IPS DF 6.9 (cell line): ENCODE measurements around the gene ZNF616.

Experiments used
- DNase-seq: peaks from one replicate; pipeline ENCODE4 v3.0.0-alpha.2; 2013; ENCODE audit warnings: low read depth, low spot score
- H3K27ac ChIP-seq: one replicate; pipeline ENCODE4 v1.5.1; 2013; ENCODE audit warnings: low read length, control low read depth
- H3K27me3 ChIP-seq: 2 replicates; pipeline ENCODE4 v1.6.1; 2013; ENCODE audit warnings: mild to moderate bottlenecking, low read length; ENCODE audit not compliant: control insufficient read depth, insufficient read depth
- H3K36me3 ChIP-seq: 2 replicates; pipeline ENCODE4 v1.6.1; 2013; ENCODE audit warnings: low read length; ENCODE audit not compliant: control insufficient read depth, insufficient read depth
- H3K4me1 ChIP-seq: 2 replicates; pipeline ENCODE4 v1.6.1; 2013; ENCODE audit warnings: low read length; ENCODE audit not compliant: control insufficient read depth, insufficient read depth
- H3K4me3 ChIP-seq: 2 replicates; pipeline ENCODE4 v1.5.1; 2013; ENCODE audit warnings: mild to moderate bottlenecking, low read length
- H3K9me3 ChIP-seq: 2 replicates; pipeline ENCODE4 v1.6.1; 2013; ENCODE audit warnings: low read length, inconsistent platforms; ENCODE audit not compliant: control insufficient read depth, insufficient read depth
- WGBS: extraction: QIAGEN DNeasy Blood & Tissue Kit; methylation state at CpG from one replicate; pipeline ENCODE4 v1.1.7; 2013; ENCODE audit warnings: mixed read lengths, missing lambda C conversion rate; ENCODE audit not compliant: insufficient read length, insufficient coverage; 5-methylcytosine and 5-hydroxymethylcytosine counted together

The ZNF616 gene

DNA sequence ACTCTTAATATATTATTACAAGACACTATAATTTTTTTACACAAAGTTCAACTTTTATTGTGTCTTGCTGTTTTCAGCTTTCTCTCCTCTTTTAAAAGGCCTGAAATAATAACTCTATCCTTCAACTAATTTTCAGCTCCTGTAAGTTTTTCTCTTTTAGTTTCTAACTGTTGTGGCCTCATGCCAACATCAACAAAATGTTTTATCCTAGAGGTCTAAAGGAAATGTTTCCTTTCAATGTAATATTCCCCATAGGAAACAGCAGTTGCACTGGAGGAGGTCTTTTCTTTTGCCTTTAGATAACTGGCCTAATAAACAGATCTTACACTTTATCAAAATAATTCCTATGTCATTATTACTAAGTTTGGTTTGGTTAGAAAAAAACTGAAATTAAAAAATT is 8.5 kb upstream of the ZNF616 start:
- no peaks in the 10 kb centered on the region for H3K27me3 ChIP-seq
- DNase-seq: no peak
- H3K36me3 ChIP-seq: no peaks in the 10 kb centered on the region
- H3K4me3 ChIP-seq: no peak overlapping the region
- H3K4me1 ChIP-seq: no peaks in the 10 kb centered on the region
- no peak overlapping the region for H3K27ac ChIP-seq
- peaks cover 2% of the 10 kb centered on the region; the same call in 1 of the 2 replicates for H3K9me3 ChIP-seq

DNA sequence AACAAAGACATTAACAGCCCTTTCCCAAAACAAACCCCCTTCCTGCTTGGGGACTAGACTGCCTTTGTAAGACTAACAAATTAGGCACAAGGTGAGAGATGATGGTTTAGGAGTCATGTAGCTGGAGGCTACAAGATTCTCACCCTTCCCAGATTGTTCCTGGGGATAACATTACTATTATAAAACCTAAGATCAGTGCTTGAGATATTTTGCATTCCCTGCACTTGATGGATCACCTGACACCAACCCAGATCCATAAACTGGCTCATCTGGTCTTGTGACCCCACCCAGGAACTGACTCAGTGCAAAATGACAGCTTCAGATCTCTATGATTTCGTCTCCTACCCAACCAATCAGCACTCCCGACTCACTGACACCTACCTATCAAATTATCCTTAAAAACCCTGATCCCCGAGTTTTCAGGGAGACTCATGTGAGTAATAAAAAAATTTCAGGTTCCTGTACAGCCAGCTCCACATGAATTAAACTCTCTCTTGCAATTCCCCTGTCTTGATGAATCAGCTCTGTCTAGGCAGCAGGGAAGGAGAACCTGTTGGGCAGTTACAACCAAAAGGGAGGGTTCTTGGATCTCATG is 2.4 kb upstream of the ZNF616 start:
- peaks cover 1% of the 10 kb centered on the region; the same call in 1 of the 2 replicates for H3K4me1 ChIP-seq
- H3K27me3 ChIP-seq: no peaks in the 10 kb centered on the region
- no peak for DNase-seq
- H3K27ac ChIP-seq: no peak overlapping the region
- no CpG with 5 or more reads among the region's 3 CpGs for WGBS
- no peak overlapping the region for H3K4me3 ChIP-seq
- no peaks in the 10 kb centered on the region for H3K9me3 ChIP-seq
- H3K36me3 ChIP-seq: no peaks in the 10 kb centered on the region

DNA sequence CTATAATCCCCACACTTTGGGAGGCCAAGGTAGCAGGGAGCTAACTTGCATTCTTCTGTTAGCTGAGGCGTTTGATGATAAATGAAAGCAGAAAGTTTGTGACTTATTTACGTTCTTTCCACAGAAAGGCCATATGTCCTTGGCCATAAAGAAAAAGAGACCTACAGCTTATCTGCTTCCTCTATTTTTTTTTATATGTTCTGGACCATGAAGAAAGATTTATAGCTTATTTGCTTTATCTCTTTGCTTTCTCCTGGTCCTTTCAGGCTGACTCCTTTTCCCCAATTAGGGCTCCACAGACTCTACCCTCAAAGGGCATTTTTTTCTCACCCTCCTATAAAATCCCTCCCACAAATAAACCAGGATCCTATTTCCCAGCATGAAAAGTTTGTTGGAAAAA is 1.5 kb upstream of the ZNF616 start:
- H3K27ac ChIP-seq: no peak overlapping the region
- no peaks in the 10 kb centered on the region for H3K9me3 ChIP-seq
- H3K27me3 ChIP-seq: no peaks in the 10 kb centered on the region
- peaks cover 1% of the 10 kb centered on the region; the same call in 1 of the 2 replicates for H3K4me1 ChIP-seq
- H3K36me3 ChIP-seq: no peaks in the 10 kb centered on the region
- no peak overlapping the region for H3K4me3 ChIP-seq
- DNase-seq: no peak
- WGBS: no CpG with 5 or more reads among the region's 2 CpGs

DNA sequence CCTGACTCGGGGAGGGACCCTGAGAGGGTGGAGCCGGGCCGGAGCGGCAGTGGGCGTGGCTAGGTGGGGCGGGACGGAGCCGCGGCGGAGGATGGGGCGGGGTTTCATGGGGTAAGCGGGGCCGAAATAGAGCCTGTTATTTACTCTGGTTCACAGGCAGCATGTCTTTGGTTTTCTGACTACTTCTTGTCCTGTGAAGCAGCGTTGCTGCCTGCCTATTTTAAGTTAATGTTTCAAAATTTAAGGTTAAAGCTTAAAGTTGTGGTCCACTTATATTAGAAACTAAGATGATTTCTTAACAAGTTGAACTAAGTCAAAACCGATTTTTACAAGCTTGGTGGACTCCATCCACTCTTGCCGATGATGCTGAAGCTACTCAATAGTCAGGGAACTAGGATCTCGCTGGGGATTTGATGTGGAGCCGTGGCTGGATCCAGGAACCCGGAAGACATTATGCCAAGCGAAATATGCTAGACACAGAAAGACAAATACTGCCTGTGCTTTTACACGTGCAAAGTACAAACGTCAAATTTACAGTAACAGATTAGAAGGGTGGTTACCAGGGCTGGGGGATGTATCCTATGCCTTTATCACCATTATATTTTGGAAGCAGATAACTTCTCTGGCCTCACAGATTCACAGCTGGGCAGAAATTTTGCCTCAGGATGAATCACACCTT is 433 bp upstream of the ZNF616 start:
- peaks cover 1% of the 10 kb centered on the region; the same call in 1 of the 2 replicates for H3K4me1 ChIP-seq
- H3K4me3 ChIP-seq: no peak overlapping the region
- H3K27ac ChIP-seq: no peak overlapping the region
- WGBS: no CpG with 5 or more reads among the region's 22 CpGs
- no peaks in the 10 kb centered on the region for H3K36me3 ChIP-seq
- DNase-seq: no peak
- H3K9me3 ChIP-seq: no peaks in the 10 kb centered on the region
- H3K27me3 ChIP-seq: no peaks in the 10 kb centered on the region

DNA sequence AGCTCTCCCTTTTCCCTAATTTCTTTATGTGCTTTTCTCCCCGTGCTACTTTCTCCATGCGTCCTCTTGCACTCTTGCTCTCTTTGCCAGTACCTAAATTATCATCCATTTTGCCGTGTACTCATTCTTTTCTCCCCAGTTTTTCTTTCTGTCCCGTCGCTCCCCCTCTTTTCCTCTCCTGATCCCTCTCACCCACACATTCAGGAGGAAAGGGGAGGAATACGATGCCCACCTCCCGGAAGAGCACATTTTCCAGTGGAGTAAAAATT is 821 bp downstream of the ZNF616 start:
- DNase-seq: no peak
- Histone ChIP-seq H3K4me1 (peaks cover 1% of the 10 kb centered on the region; the same call in 1 of the 2 replicates), H3K9me3 (no peaks in the 10 kb centered on the region), H3K36me3 (no peaks in the 10 kb centered on the region), H3K4me3 (peak overlapping the region; percentile 76; the same call in 1 of the 2 replicates), H3K27me3 (no peaks in the 10 kb centered on the region), H3K27ac (no peak overlapping the region)
- no CpG with 5 or more reads among the region's 7 CpGs for WGBS

DNA sequence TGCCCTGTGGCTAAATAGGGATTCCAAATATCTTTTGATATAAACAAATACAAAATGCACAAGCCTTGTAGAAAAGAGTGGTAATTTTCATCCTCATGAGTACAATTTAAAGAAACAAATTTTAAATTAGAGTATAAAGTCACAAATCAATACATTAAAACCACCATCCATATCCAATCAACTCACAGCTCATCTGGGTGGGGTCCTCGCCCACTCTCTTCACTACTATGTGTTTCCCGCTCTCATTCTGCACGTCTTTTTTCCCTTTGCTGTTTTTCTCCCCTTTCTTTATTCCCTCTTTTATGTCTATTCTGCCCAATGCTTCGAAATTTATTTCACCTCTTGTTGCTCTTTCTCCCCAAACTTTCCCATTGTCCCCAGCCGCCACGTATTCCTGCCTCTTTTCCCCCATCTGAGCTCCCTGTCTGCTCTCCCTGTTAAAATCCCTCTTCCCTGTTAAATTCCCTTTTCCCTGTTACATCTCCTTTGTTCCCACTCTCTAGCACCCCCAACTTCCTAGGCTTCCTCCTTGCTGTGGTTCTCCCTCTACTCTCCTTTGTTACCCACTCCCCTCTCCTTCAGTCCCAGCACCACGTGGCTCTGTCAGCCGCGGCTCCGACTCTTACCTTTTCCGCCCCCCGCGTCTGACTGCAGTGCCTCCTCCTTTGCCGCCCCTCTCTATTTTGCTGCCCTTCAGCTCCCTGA is 1.3 kb downstream of the ZNF616 start:
- H3K36me3 ChIP-seq: no peaks in the 10 kb centered on the region
- WGBS: no CpG with 5 or more reads among the region's 14 CpGs
- no peak for DNase-seq
- peak overlapping the region; percentile 76; the same call in 1 of the 2 replicates for H3K4me3 ChIP-seq
- no peaks in the 10 kb centered on the region for H3K27me3 ChIP-seq
- H3K4me1 ChIP-seq: peaks cover 1% of the 10 kb centered on the region; the same call in 1 of the 2 replicates
- no peaks in the 10 kb centered on the region for H3K9me3 ChIP-seq
- H3K27ac ChIP-seq: no peak overlapping the region

DNA sequence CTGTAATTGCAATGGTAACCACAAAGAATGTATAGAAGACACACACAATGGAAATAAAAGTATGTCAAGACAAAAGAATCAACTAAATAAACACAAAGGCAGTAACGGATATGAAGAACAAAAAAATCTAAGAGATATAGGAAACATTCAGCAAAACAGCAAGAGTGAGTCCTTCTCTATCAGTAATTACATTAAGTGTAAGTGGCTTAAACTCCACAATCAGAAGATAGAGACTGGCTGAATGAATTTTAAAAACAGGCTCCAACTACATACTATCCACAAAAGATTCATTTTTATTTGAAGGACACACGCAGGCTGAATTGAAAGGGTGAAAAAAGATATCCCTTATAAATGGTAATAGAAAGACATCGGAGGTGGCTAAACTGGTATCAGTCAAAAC is 19.5 kb downstream of the ZNF616 start:
- H3K36me3 ChIP-seq: peaks cover 20% of the 10 kb centered on the region; the same call in 1 of the 2 replicates
- H3K4me1 ChIP-seq: no peaks in the 10 kb centered on the region
- H3K4me3 ChIP-seq: no peak overlapping the region
- no CpG with 5 or more reads among the region's 3 CpGs for WGBS
- H3K27me3 ChIP-seq: no peaks in the 10 kb centered on the region
- H3K9me3 ChIP-seq: peaks cover 15% of the 10 kb centered on the region
- DNase-seq: no peak
- H3K27ac ChIP-seq: no peak overlapping the region

DNA sequence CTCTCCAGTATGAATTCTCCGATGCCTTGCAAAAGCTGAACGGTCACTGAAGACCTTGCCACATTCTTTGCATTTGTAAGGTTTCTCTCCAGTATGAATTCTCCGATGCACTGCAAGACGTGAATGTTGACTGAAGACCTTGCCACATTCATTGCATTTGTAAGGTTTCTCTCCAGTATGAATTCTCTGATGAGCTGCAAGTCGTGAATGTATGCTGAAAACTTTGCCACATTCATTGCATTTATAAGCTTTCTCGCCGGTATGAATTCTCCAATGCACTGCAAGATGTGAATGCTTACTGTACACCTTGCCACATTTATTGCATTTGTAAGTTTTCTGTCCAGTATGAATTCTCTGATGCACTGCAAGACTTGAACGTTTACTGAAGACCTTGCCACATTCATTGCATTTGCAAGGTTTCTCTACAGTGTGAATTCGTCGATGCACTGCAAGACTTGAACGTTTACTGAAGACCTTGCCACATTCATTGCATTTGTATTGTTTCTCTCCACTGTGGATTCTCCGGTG is 24.1 kb downstream of the ZNF616 start:
- Histone ChIP-seq H3K4me1 (no peaks in the 10 kb centered on the region), H3K4me3 (no peak overlapping the region), H3K27ac (no peak overlapping the region), H3K36me3 (peaks cover 25% of the 10 kb centered on the region; the same call in 1 of the 2 replicates), H3K9me3 (peaks cover 32% of the 10 kb centered on the region), H3K27me3 (no peaks in the 10 kb centered on the region)
- no CpG with 5 or more reads among the region's 12 CpGs for WGBS
- no peak for DNase-seq

DNA sequence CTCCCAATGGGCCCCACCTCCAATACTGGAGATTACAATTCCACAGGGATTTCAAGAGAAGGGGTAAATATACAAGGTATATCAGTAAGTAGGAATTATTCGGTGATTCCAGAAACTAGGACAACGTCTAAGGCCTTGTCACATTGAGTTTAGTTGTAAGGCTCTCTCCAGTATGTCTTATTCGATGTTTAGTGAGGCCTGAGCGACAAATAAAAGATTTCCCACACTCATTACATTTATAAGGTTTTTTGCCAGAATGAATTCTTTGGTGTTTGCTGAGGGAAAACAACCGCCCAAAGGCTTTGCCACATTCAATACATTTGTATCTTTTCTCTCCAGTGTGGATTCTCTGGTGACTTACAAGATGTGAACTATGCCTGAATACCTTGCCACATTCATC is 25.0 kb downstream of the ZNF616 start:
- no CpG with 5 or more reads among the region's 5 CpGs for WGBS
- Histone ChIP-seq H3K27ac (no peak overlapping the region), H3K4me1 (no peaks in the 10 kb centered on the region), H3K4me3 (no peak overlapping the region), H3K27me3 (no peaks in the 10 kb centered on the region), H3K36me3 (peaks cover 25% of the 10 kb centered on the region; the same call in 1 of the 2 replicates), H3K9me3 (peaks cover 32% of the 10 kb centered on the region)
- DNase-seq: no peak

DNA sequence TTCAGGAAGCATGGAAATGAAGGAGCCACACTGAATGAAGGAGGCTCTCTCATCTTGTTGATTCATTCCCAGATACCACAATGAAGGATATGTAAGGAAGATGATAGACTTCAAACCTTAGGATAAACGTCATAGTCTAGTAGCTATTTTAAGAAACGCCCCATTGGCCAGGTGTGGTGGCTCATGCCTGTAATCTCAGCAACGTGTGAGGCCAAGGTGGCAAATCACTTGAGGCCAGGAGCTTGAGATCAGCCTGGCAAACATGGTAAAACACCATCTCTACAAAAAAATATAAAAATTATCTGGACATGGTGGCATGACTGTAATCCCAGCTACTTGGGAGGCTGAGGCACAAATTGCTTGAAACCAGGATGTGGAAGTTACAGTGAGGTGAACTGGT is 27.1 kb downstream of the ZNF616 start:
- Histone ChIP-seq H3K27ac (no peak overlapping the region), H3K36me3 (peaks cover 22% of the 10 kb centered on the region; the same call in 1 of the 2 replicates), H3K27me3 (no peaks in the 10 kb centered on the region), H3K4me3 (no peak overlapping the region), H3K9me3 (peaks cover 28% of the 10 kb centered on the region), H3K4me1 (no peaks in the 10 kb centered on the region)
- no peak for DNase-seq
- no CpG with 5 or more reads among the region's 3 CpGs for WGBS
